HG02943 (cell line): ENCODE measurements around the gene LRG1.

Experiments used
- ATAC-seq: cut with Tn5 transposase; IDR thresholded peaks from one replicate; pipeline ENCODE4 v1.9.1; 2021; ENCODE audit warnings: mild to moderate bottlenecking, low read depth, moderate library complexity; ENCODE audit not compliant: unreplicated experiment

LRG1 gene, protein sequence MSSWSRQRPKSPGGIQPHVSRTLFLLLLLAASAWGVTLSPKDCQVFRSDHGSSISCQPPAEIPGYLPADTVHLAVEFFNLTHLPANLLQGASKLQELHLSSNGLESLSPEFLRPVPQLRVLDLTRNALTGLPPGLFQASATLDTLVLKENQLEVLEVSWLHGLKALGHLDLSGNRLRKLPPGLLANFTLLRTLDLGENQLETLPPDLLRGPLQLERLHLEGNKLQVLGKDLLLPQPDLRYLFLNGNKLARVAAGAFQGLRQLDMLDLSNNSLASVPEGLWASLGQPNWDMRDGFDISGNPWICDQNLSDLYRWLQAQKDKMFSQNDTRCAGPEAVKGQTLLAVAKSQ

DNA sequence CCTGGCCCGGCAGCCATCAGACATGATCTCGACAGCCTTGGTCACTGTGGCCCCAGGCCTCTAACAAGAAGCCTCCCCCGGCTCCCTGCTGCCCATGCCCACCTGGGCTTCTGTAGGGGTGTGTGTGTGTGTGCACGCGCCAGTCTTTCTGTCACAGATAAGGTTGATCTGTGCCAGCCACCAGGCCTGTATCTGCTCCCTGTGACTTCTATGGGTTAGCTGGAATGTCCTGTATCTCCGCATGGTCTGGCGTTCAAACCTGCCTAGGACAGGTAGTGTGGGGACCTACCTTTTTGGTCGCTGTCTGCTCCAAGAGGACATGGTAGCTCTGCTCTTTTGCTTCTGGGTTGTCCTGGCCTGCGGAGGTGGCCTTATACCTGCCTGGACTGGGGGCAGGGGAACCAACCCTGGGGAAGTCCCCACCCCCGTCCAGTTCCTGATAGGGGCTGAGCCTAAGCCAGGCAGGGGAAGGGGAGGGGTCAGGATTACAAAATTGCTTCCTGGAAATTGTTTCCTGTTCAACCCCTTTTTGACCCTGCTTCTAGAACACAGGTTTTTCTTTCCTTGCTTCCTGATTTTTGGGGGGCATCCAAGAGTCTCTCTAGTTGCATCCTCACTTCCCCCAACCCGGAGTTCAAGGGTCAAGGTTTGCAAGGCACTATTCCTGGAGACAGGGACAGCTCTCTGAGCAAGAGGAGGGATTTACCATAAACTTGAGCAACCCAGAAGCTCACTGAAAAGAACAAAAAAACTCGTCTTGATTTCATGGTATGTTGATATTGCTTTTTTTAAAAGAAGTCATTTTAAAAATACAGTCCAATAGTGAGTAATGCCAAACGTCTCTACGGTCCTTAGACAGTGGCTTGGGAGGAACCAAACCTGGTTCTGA, at the start of gene LRG1:
Gene LRG1 (minus strand): TSS at position 344 of the 889 bp plus-strand sequence. CDS start 23 bp downstream, at position 321.
- no peak for ATAC-seq

GRCh38 chr19:4588291-4588761, 48.5 kb upstream of the LRG1 start:
- ATAC-seq = no peak

GRCh38 chr19:4587527-4587926, 47.7 kb upstream of the LRG1 start:
- no peak for ATAC-seq

GRCh38 chr19:4586691-4587090, 46.9 kb upstream of the LRG1 start:
- ATAC-seq = no peak

- ATAC-seq = no peak
These were observed 46.4 kb upstream of the LRG1 start for GRCh38 chr19:4586245-4586644.

DNA sequence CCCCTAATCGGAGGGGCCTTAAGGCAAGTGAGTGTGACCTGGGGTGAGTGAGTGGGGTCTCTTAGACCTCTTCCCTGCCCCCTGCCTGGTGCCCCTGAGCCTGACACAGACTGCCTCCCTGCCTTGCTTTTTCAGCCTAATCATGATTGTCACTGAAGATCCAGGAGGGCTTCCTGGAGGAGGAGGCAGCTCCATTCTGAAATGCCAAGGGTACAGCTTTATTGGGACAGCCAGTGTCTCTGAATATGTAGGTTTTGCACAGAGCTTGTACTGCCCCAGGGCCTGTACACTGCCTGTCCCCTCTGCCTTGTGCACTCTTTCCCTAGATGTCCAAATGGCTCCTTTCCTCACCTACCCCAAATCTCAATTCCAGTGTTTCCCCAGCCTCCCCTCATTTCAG, 45.7 kb upstream of the LRG1 start:
- ATAC-seq = no peak

- no peak for ATAC-seq
These were observed 45.0 kb upstream of the LRG1 start for GRCh38 chr19:4584670-4585460.

- ATAC-seq = no peak
These were observed 44.3 kb upstream of the LRG1 start for GRCh38 chr19:4583961-4584669.

- no peak for ATAC-seq
These were observed 43.4 kb upstream of the LRG1 start for GRCh38 chr19:4582980-4583842.

GRCh38 chr19:4581666-4582553, 42.1 kb upstream of the LRG1 start:
- ATAC-seq = no peak

DNA sequence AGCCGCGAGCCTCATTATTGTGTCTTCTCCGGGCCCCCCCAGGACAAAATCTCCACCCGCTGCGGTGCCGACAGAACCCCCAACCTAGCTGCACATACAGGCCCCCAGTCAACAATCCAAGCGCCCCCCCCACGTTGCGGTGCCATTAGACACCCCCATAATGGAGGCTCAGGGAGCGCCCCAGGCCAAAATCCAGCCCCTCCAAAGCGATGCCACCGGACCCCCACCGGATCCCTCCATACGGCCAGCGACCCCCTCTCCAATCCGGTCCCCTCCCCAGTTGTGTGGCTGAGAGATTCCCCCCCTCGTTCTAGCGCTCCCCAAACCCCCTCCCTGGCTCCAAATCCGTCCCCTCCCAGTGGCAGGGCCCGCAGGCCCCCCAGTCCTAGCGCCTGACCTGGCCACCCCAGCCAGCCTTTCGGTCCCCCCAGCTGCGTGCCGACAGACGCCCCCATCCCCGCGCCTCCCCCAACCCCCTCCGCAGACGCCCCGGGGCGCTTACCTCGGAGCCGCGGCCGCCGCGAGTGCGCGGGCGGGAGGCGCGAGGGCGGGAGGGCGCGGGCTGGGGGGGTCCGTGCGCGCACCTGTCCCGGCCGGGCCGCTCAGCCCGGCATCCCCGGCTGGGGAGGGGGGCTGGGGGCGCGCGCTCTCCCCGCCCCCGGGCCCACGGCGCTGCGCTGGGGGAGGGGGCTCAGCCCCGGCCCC, 41.3 kb upstream of the LRG1 start:
- ATAC-seq = no peak

GRCh38 chr19:4580021-4580901, 40.4 kb upstream of the LRG1 start:
- no peak for ATAC-seq

DNA sequence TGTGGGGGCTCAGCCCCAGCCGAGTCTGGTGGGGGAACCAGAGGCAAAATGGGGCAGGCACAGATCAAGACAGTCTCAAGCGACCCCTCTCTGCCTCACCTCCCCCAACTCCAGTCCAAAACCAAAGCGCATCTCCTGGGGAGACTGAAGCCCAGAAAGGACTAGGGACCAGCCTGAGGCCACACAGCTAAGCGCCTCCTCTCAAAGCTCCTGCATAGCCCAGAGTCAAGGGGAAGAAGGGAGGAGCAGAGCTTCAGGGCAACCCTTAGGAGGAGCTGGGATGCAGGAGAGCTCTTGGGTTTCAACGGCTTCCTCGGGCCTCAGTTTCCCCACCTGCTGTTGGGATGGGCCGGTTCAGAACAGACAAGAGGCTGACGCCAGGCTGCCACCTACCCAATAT, 39.6 kb upstream of the LRG1 start:
- no peak for ATAC-seq

DNA sequence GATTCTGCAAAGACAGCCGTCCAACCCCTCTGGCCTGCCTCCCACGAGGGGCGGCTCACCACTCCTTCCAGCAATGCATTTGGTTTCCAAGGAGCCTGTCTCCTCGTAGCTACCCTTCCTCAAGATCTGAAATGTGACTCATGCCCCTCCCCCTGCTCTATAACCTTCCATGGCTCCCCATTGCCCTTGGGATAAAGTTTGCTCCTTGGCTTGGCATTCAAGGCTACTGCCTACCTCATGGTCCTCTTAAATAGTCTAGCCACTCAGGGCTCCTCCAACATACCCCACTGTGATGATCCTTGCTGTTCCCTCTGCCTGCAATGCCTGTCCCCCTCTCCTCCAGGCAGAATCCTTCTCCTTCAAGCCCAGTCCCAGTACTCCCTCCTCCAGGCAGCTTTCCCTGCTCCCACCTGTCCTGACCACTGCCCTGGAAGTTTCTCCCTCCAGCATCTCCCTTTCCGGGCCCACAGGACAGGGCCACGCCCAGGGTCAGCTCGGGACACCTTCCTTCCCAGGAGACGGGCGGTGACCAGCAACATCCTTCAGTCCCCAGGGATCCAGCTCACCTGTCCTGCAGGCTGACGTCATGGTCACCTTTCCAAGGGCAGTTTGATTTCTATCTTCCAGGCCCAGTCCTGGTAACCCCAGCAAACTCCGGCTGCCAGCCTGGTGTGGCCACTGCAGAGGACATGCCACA, 38.9 kb upstream of the LRG1 start:
- no peak for ATAC-seq

DNA sequence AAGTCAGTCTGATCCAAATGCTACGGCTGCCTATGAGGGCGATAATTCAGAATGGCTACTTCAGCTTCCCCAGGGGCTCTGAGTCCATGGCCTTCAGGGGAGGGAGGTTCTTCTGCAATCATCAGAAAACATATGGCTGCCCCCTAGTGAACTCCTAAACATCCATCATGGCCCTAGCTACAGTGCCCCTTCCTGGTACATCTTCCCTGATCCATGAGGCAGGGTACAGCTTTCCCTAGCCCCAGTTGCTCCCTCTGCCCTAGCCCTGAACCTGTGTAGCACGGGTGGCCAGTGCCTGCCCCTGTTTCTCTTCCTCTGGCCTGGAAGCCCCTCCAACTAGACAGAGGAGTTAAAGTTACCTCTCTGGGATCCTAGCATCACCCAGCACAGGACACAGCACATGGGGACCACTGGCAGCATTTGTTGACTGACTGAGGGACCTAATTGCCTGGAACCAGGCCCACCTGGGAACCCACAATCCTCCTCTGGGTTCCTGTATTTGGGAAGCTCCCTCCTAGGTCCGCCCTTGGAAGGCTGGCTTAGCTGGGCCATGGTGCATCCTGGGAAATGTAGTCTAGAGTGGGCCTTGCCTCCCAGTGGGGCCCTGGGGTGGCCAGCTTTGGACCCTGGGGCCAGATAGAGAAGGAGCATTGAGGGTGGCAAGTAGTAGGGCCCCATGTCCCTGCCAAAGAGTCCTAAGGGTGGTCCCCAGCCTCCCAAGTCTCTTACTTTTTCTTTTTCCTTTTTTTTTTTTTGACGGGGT, 37.4 kb upstream of the LRG1 start:
- no peak for ATAC-seq
